HepG2 (cell line): ENCODE measurements around the gene ADRM1. TPM values are rescaled to one million over a fixed set of nuclear protein-coding genes. Genes with fewer than 3 reads are reported as not detected.

Source experiments
- CEBPG ChIP-seq: IDR thresholded peaks from 2 replicates; pipeline ENCODE4 v1.6.1; 2016
- CHCHD3 ChIP-seq: sonication (generic); formaldehyde crosslinking; IDR thresholded peaks from 2 replicates; pipeline ENCODE4 v1.8.0; 2022; ENCODE audit warnings: mild to moderate bottlenecking, missing genetic modification reagents, moderate library complexity
- DRAP1 ChIP-seq: IDR thresholded peaks from 2 replicates; pipeline ENCODE4 v1.6.1; 2016; ENCODE audit warnings: missing genetic modification reagents, missing compliant biosample characterization
- ETV5 ChIP-seq: IDR thresholded peaks from 2 replicates; pipeline ENCODE4 v1.6.1; 2018; ENCODE audit warnings: missing biosample characterization, missing genetic modification reagents, inconsistent platforms, borderline replicate concordance
- HDAC6 ChIP-seq: fragments of 200-600 bp; sonication (generic); IDR thresholded peaks from 2 replicates; pipeline ENCODE4 v1.7.0; 2017; ENCODE audit warnings: mild to moderate bottlenecking, antibody characterized with exemption, low read length, low read depth
- HNRNPL ChIP-seq: fragments of 200-400 bp; formaldehyde crosslinking; IDR thresholded peaks from 2 replicates; pipeline ENCODE4 v1.6.1; 2017; ENCODE audit warnings: mild to moderate bottlenecking, low read depth, low read length
- KDM5B ChIP-seq: sonication (generic); formaldehyde crosslinking; IDR thresholded peaks from 2 replicates; pipeline ENCODE4 v1.4.0; 2020; ENCODE audit warnings: missing genetic modification reagents, mild to moderate bottlenecking, borderline replicate concordance
- MBD4 ChIP-seq: IDR thresholded peaks from 2 replicates; pipeline ENCODE4 v1.6.1; 2012; ENCODE audit warnings: low read length, inconsistent platforms, borderline replicate concordance
- MEF2D ChIP-seq: sonication (generic); formaldehyde crosslinking; IDR thresholded peaks from 2 replicates; pipeline ENCODE4 v1.5.1; 2020; ENCODE audit warnings: mild to moderate bottlenecking, missing genetic modification reagents
- MIXL1 ChIP-seq: IDR thresholded peaks from 2 replicates; pipeline ENCODE4 v1.6.1; 2016
- NFE2 ChIP-seq: sonication (generic); formaldehyde crosslinking; IDR thresholded peaks from 2 replicates; pipeline ENCODE4 v1.4.0; 2020; ENCODE audit warnings: missing genetic modification reagents
- NKX3-1 ChIP-seq: sonication (generic); formaldehyde crosslinking; IDR thresholded peaks from 2 replicates; pipeline ENCODE4 v1.5.0; 2020; ENCODE audit warnings: missing genetic modification reagents
- NR2F6 ChIP-seq, 2 experiments: IDR thresholded peaks; 2 replicates each; pipeline ENCODE4 v1.6.1; 2016; ENCODE audit warnings: antibody characterized with exemption in 1 of 2, mild to moderate bottlenecking in 1 of 2
- PPARG ChIP-seq: conservative IDR thresholded peaks from 2 replicates; pipeline ENCODE4 v1.6.1; 2016; ENCODE audit warnings: missing biosample characterization, missing genetic modification reagents
- SETDB1 ChIP-seq: sonication (generic); formaldehyde crosslinking; IDR thresholded peaks from 2 replicates; pipeline ENCODE4 v1.5.1; 2020; ENCODE audit warnings: missing genetic modification reagents, mild to moderate bottlenecking, borderline replicate concordance
- TBP ChIP-seq: sonication (generic); formaldehyde crosslinking; IDR thresholded peaks from 2 replicates; pipeline ENCODE4 v1.5.0; 2020; ENCODE audit warnings: missing genetic modification reagents
- ZBTB38 ChIP-seq: sonication (generic); formaldehyde crosslinking; IDR thresholded peaks from 2 replicates; pipeline ENCODE4 v1.5.1; 2020; ENCODE audit warnings: mild to moderate bottlenecking, missing genetic modification reagents
- ZFP37 ChIP-seq: sonication (generic); formaldehyde crosslinking; IDR thresholded peaks from 2 replicates; pipeline ENCODE4 v1.4.0; 2020; ENCODE audit warnings: missing genetic modification reagents, borderline replicate concordance
- ZNF17 ChIP-seq: sonication (generic); formaldehyde crosslinking; IDR thresholded peaks from 2 replicates; pipeline ENCODE4 v1.5.0; 2020; ENCODE audit warnings: mild to moderate bottlenecking, missing genetic modification reagents
- ZNF230 ChIP-seq: sonication (generic); formaldehyde crosslinking; IDR thresholded peaks from 2 replicates; pipeline ENCODE4 v1.4.0; 2020; ENCODE audit warnings: mild to moderate bottlenecking, missing genetic modification reagents
- ZNF615 ChIP-seq: sonication (generic); formaldehyde crosslinking; IDR thresholded peaks from 2 replicates; pipeline ENCODE4 v1.5.0; 2020; ENCODE audit warnings: mild to moderate bottlenecking, missing genetic modification reagents, borderline replicate concordance
- ZNF619 ChIP-seq: sonication (generic); formaldehyde crosslinking; IDR thresholded peaks from 2 replicates; pipeline ENCODE4 v1.4.0; 2020; ENCODE audit warnings: mild to moderate bottlenecking, missing genetic modification reagents
- ZNF670 ChIP-seq: sonication (generic); formaldehyde crosslinking; IDR thresholded peaks from 2 replicates; pipeline ENCODE4 v1.8.0; 2022; ENCODE audit warnings: mild to moderate bottlenecking, missing genetic modification reagents, borderline replicate concordance
- polyA plus RNA-seq, 8 experiments: library from polyadenylated mRNA; depleted of rRNA in 3 of 8; stranded (reverse) in 7 of 8; unstranded in 1 of 8; fragments of >200 nt; fragmentation: Illumina TruSeq in 4 of 8; extraction: Trizol in 4 of 8; gene quantifications; 2 replicates each; pipeline versions ENCODE4 v1.2.1 to v1.2.3, GENCODE V29; 2011 to 2016; ENCODE audit warnings: low read depth in 4 of 8, missing spikeins in 1 of 8, mixed read lengths in 1 of 8; ENCODE audit not compliant: insufficient read depth in 1 of 8
- total RNA-seq, 5 experiments: library from RNA; depleted of rRNA; stranded (reverse); fragments of >200 nt; fragmentation: Illumina TruSeq; extraction: Trizol; gene quantifications; 2 replicates each; pipeline ENCODE4 v1.2.3, GENCODE V29; 2016; ENCODE audit warnings: low read depth in 1 of 5
- TF ChIP-seq, protein P1 (sequence below): conservative IDR thresholded peaks from 2 replicates; pipeline ENCODE4 v1.6.1; 2018; ENCODE audit warnings: missing genetic modification reagents
- TF ChIP-seq, protein P2 (sequence below), 2 experiments: sonication (generic) in 1 of 2; formaldehyde crosslinking in 1 of 2; IDR thresholded peaks; 2 replicates each; pipeline versions ENCODE4 v1.4.0 to v1.6.1; 2016 to 2020; ENCODE audit warnings: borderline replicate concordance in 1 of 2, low read depth in 1 of 2, mild to moderate bottlenecking in 1 of 2, missing genetic modification reagents in 1 of 2
- TF ChIP-seq, protein P3 (sequence below): IDR thresholded peaks from 2 replicates; pipeline ENCODE4 v1.6.1; 2012; ENCODE audit warnings: inconsistent platforms

ADRM1 gene
- total and polyA plus RNA-seq, 2 of the 13 experiments (the other 11 are each of a cell fraction or from before 2014, with no cell fraction given), result 92.9 to 154 TPM

DNA sequence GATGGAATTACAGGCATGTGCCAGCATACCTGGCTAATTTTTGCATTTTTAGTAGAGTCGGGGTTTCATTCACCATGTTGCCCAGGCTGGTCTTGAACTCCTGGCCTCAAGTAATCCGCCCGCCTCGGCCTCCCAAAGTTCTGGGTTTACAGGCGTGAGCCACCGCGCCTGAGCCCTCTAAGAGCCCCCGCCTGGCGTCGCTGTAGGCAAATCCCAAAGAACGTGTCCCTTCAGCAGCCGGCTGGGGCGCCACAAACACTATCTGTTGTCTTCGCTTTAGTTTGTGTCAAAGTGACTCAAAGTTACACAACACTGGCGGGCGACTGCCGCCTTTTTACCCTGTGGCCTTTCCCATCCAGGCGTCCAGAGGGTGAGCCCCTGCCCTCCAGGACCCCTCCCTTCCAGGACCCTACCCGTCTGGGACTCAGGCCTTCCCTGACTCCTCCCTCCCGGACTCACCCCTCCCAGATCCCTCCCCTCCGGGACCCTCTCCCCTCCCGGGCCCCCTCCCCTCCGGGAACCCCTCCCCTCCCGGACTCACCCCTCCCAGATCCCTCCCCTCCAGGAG lies 940 bp upstream of the ADRM1 start (continued):
- TF ChIP-seq, protein P1, sequence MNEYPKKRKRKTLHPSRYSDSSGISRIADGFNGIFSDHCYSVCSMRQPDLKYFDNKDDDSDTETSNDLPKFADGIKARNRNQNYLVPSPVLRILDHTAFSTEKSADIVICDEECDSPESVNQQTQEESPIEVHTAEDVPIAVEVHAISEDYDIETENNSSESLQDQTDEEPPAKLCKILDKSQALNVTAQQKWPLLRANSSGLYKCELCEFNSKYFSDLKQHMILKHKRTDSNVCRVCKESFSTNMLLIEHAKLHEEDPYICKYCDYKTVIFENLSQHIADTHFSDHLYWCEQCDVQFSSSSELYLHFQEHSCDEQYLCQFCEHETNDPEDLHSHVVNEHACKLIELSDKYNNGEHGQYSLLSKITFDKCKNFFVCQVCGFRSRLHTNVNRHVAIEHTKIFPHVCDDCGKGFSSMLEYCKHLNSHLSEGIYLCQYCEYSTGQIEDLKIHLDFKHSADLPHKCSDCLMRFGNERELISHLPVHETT (CRISPR knock-in tag), result peak; percentile 82
- TF ChIP-seq ZNF230 (CRISPR knock-in tag) (peak; percentile 85), PPARG (CRISPR knock-in tag) (peak; percentile 93), KDM5B (CRISPR knock-in tag) (no peak; the same call in 1 of the 2 replicates), NR2F6 (IDR thresholded peaks at IDR 0.05) (peak; percentile 35; the same call in 1 of the 2 replicates), NR2F6 (CRISPR knock-in tag; IDR thresholded peaks at IDR 0.05) (peak; percentile 90), CHCHD3 (CRISPR knock-in tag) (peak; percentile 90; the same call in 1 of the 2 replicates), CEBPG (CRISPR knock-in tag) (peak; percentile 97), ZBTB38 (CRISPR knock-in tag) (peak; percentile 66), ZNF17 (CRISPR knock-in tag) (no peak), ZNF615 (peak; percentile 70; the same call in 1 of the 2 replicates), MBD4 (no peak), HNRNPL (0 out of 2 replicates have a peak, but pooled peaks have one; percentile 59), TBP (0 out of 2 replicates have a peak, but pooled peaks have one; percentile 31), SETDB1 (0 out of 2 replicates have a peak, but pooled peaks have one; percentile 20), NFE2 (peak; percentile 55; the same call in 1 of the 2 replicates), MEF2D (CRISPR knock-in tag) (peak; percentile 73), NKX3-1 (CRISPR knock-in tag) (peak; percentile 84; the same call in 1 of the 2 replicates), ETV5 (peak; percentile 70), DRAP1 (CRISPR knock-in tag) (peak; percentile 75), ZFP37 (CRISPR knock-in tag) (peak; percentile 78; the same call in 1 of the 2 replicates), HDAC6 (no peak), ZNF670 (peak; percentile 90), MIXL1 (CRISPR knock-in tag) (peak; percentile 89), ZNF619 (CRISPR knock-in tag) (peak; percentile 76; the same call in 1 of the 2 replicates)
- TF ChIP-seq, protein P2, sequence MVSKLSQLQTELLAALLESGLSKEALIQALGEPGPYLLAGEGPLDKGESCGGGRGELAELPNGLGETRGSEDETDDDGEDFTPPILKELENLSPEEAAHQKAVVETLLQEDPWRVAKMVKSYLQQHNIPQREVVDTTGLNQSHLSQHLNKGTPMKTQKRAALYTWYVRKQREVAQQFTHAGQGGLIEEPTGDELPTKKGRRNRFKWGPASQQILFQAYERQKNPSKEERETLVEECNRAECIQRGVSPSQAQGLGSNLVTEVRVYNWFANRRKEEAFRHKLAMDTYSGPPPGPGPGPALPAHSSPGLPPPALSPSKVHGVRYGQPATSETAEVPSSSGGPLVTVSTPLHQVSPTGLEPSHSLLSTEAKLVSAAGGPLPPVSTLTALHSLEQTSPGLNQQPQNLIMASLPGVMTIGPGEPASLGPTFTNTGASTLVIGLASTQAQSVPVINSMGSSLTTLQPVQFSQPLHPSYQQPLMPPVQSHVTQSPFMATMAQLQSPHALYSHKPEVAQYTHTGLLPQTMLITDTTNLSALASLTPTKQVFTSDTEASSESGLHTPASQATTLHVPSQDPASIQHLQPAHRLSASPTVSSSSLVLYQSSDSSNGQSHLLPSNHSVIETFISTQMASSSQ (IDR thresholded peaks at IDR 0.05; ENCODE audit: low read depth), result peak; percentile 9; the same call in 1 of the 2 replicates
- TF ChIP-seq, protein P2 (CRISPR knock-in tag; IDR thresholded peaks at IDR 0.05; ENCODE audit: borderline replicate concordance), result peak; percentile 79; the same call in 1 of the 2 replicates
- TF ChIP-seq, protein P3, sequence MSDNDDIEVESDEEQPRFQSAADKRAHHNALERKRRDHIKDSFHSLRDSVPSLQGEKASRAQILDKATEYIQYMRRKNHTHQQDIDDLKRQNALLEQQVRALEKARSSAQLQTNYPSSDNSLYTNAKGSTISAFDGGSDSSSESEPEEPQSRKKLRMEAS, result peak; percentile 81
